ENCODE measurements around the gene SNAP47. TPM values are rescaled to one million over a fixed set of nuclear protein-coding genes. Genes with fewer than 3 reads are reported as not detected.

Gene SNAP47
- total RNA-seq, 4 donors from 2014 or later = 25.7 to 71.0 (median 38.4) TPM

GRCh38 chr1:227749225-227749624 lies 14.0 kb downstream of the SNAP47 start:
- TF ChIP-seq, protein P1, sequence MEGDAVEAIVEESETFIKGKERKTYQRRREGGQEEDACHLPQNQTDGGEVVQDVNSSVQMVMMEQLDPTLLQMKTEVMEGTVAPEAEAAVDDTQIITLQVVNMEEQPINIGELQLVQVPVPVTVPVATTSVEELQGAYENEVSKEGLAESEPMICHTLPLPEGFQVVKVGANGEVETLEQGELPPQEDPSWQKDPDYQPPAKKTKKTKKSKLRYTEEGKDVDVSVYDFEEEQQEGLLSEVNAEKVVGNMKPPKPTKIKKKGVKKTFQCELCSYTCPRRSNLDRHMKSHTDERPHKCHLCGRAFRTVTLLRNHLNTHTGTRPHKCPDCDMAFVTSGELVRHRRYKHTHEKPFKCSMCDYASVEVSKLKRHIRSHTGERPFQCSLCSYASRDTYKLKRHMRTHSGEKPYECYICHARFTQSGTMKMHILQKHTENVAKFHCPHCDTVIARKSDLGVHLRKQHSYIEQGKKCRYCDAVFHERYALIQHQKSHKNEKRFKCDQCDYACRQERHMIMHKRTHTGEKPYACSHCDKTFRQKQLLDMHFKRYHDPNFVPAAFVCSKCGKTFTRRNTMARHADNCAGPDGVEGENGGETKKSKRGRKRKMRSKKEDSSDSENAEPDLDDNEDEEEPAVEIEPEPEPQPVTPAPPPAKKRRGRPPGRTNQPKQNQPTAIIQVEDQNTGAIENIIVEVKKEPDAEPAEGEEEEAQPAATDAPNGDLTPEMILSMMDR (IDR thresholded peaks at IDR 0.05) = no peak
- no peak for TF ChIP-seq POLR2A (IDR thresholded peaks at IDR 0.05)
- Histone ChIP-seq H3K4me3 (no peak overlapping the region), H3K27ac (peak overlapping the region in 3 of 4 donors; percentile 17 to 65 (median 42)), H3K36me3 (peaks cover 0 to 19% (median 0%) of the 10 kb centered on the region in 3 donors), H3K9me3 (no peaks in the 10 kb centered on the region), H3K27me3 (no peaks in the 10 kb centered on the region), H3K4me1 (peaks cover 0 to 23% (median 0%) of the 10 kb centered on the region in 4 donors)
- DNase-seq = peak in 1 of 3 donors; percentile 25

DNA sequence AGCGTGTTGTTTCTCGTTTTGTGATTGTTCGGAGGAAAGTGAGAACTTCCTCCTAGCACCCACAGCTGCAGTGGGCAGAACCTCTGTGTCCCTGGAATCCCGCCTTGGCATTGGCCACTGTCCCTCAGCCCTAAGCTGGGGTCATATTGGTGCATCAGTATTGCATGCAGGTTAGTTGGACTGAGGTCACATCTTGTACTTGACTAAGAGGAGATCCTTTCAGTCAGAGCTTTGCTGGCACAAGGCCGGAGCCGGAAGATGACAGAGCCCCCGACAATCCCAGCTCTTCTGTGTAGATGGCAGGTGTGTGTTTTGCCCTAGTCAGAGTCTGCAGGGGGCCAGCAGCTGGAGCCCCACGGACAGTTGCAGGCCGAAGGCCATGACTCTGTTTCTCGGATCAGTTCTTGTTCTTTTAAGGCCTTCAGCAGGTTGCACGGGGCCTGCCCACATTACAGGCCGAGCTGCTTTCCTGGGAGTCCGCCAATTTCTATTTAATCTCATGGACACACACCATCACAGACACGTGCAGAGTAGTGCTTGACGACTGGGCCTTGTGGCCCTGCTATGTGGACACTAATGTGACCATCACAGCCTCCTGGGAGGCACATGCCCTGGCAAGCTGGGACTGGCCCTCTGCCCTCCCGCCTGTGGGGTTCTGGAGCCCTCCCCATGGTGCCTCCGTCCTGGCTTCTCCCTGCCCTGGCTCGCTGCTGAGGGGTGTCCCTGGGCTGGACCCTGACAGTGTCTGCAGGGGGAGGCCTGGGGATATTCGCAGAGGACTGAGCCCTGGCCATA lies 14.9 kb downstream of the SNAP47 start:
- Histone ChIP-seq H3K4me3 (no peak overlapping the region), H3K9me3 (no peaks in the 10 kb centered on the region), H3K27ac (peak overlapping the region in 1 of 4 donors; percentile 65), H3K27me3 (no peaks in the 10 kb centered on the region), H3K4me1 (peaks cover 0 to 24% (median 0%) of the 10 kb centered on the region in 4 donors), H3K36me3 (peaks cover 0 to 19% (median 0%) of the 10 kb centered on the region in 3 donors)
- TF ChIP-seq, protein P1 (IDR thresholded peaks at IDR 0.05) = no peak
- TF ChIP-seq POLR2A (IDR thresholded peaks at IDR 0.05) = no peak
- peak in 1 of 3 donors; percentile 21 for DNase-seq

- Histone ChIP-seq H3K4me3 (no peak overlapping the region), H3K36me3 (peaks cover 0 to 17% (median 0%) of the 10 kb centered on the region in 3 donors), H3K9me3 (no peaks in the 10 kb centered on the region), H3K27ac (peak overlapping the region in 3 of 4 donors; percentile 2 to 42 (median 9)), H3K27me3 (no peaks in the 10 kb centered on the region), H3K4me1 (peaks cover 0 to 10% (median 0%) of the 10 kb centered on the region in 4 donors)
- DNase-seq = no peak
- TF ChIP-seq, protein P1 (IDR thresholded peaks at IDR 0.05) = no peak
- no peak for TF ChIP-seq POLR2A (IDR thresholded peaks at IDR 0.05)
Observed at GRCh38 chr1:227753999-227754711, 18.9 kb downstream of the SNAP47 start.

DNA sequence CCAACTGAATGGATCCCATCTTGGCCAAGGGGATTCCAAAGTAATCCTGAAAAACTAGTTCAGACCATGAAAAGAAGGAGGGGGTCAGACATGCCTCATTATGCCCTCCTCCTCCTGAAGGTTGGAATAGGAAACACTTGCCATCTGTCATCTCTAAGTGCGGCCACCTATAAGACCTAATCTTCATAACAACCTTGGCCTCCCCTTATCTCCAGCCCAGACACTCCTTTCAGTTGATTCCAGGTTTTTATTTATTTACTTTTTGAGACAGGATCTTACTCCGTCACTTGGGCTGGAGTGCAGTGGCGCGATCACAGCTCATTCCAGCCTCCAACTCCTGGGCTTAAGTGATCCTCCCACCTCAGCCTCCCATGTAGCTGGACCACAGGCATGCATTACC lies 19.7 kb downstream of the SNAP47 start:
- no peak overlapping the region for H3K27ac ChIP-seq
- no peaks in the 10 kb centered on the region for H3K27me3 ChIP-seq
- H3K4me3 ChIP-seq = no peak overlapping the region
- TF ChIP-seq POLR2A (IDR thresholded peaks at IDR 0.05) = no peak
- TF ChIP-seq, protein P1 (IDR thresholded peaks at IDR 0.05) = no peak
- H3K4me1 ChIP-seq = peaks cover 0 to 15% (median 0%) of the 10 kb centered on the region in 4 donors
- DNase-seq = no peak
- H3K9me3 ChIP-seq = no peaks in the 10 kb centered on the region
- peaks cover 0 to 25% (median 0%) of the 10 kb centered on the region in 3 donors for H3K36me3 ChIP-seq

DNA sequence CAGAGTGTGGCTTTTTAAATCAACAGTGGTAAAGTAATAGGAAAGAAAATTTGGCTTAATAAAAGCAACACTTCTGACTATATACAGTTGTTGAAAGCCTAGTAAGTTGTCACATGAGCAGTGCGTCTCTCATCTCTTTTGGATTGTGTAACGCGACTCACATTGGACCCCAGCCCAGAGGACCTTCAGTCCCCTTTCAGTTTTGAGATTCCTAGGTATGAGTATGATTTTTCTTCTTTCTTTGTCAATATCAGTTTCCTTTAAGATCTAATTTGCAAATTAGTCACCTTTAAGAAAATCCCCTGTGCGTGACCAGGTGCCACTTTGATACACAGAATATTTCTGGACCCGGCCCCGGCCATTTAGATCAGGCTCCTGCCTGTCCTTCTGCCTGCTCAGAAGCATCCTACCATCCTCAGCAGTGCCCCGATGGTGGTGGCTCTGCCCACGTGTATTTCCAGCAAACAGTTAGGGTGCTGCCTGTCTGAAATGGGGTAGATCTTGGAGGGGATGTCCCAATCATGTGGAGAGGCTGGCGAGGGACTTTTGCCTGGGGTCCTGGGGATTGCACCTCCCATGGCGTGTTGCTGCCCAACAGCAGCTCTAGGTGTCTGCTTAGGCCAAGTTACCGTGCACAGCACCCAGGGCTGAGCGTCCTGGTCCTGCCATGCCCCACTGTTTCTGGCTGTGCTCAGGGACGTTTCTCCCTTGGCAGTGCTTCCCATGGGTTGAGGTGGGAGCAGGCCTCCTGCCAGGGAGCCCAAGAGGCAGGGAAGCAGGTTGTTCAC lies 21.1 kb downstream of the SNAP47 start:
- peaks cover 0 to 12% (median 0%) of the 10 kb centered on the region in 3 donors for H3K36me3 ChIP-seq
- peak overlapping the region in 1 of 4 donors; percentile 31 for H3K27ac ChIP-seq

More for the DNA sequence above, 21.1 kb downstream of the SNAP47 start:
- TF ChIP-seq, protein P1 (IDR thresholded peaks at IDR 0.05) = no peak
- TF ChIP-seq POLR2A (IDR thresholded peaks at IDR 0.05) = no peak
- Histone ChIP-seq H3K4me3 (no peak overlapping the region), H3K27me3 (no peaks in the 10 kb centered on the region), H3K9me3 (no peaks in the 10 kb centered on the region), H3K4me1 (peaks cover 0 to 16% (median 0%) of the 10 kb centered on the region in 4 donors)
- no peak for DNase-seq
